H9 (cell line): ENCODE measurements around the gene PAQR5. TPM values are rescaled to one million over a fixed set of nuclear protein-coding genes. Genes with fewer than 3 reads are reported as not detected.

Experiments
- DNase-seq: peaks from one replicate; pipeline ENCODE4 v3.0.0-alpha.2; 2017
- H2AFZ ChIP-seq: one replicate; pipeline ENCODE4 v1.6.1; 2013; ENCODE audit warnings: mild to moderate bottlenecking, low read length, control low read depth, moderate library complexity
- H2AK5ac ChIP-seq: 2 replicates; pipeline ENCODE4 v1.6.1; 2013; ENCODE audit warnings: low read length, control low read depth, mixed read lengths; ENCODE audit not compliant: insufficient read length
- H2BK120ac ChIP-seq: one replicate; pipeline ENCODE4 v1.6.1; 2013; ENCODE audit warnings: low read depth, mild to moderate bottlenecking, low read length, control low read depth, inconsistent platforms; ENCODE audit not compliant: poor library complexity, severe bottlenecking
- H2BK12ac ChIP-seq: 2 replicates; pipeline ENCODE4 v1.6.1; 2013; ENCODE audit warnings: low read length, control low read depth, mixed read lengths, low read depth; ENCODE audit not compliant: insufficient read length
- H2BK15ac ChIP-seq: 2 replicates; pipeline ENCODE4 v1.6.1; 2013; ENCODE audit warnings: low read depth, low read length, control low read depth
- H2BK20ac ChIP-seq: one replicate; pipeline ENCODE4 v1.6.1; 2013; ENCODE audit warnings: low read depth, mild to moderate bottlenecking, low read length, control low read depth, inconsistent platforms; ENCODE audit not compliant: poor library complexity, severe bottlenecking
- H2BK5ac ChIP-seq: 2 replicates; pipeline ENCODE4 v1.6.1; 2013; ENCODE audit warnings: low read length, control low read depth, mixed read lengths; ENCODE audit not compliant: insufficient read length
- H3K14ac ChIP-seq: 2 replicates; pipeline ENCODE4 v1.6.1; 2013; ENCODE audit warnings: low read length, control low read depth; ENCODE audit not compliant: insufficient read depth
- H3K18ac ChIP-seq: 2 replicates; pipeline ENCODE4 v1.6.1; 2013; ENCODE audit warnings: low read depth, mild to moderate bottlenecking, mixed read lengths, low read length, control low read depth; ENCODE audit not compliant: insufficient read length
- H3K23ac ChIP-seq: 2 replicates; pipeline ENCODE4 v1.6.1; 2013; ENCODE audit warnings: low read length, control low read depth, mixed read lengths, low read depth; ENCODE audit not compliant: insufficient read length
- H3K23me2 ChIP-seq: 2 replicates; pipeline ENCODE4 v1.6.1; 2013; ENCODE audit warnings: low read depth, mild to moderate bottlenecking, mixed read lengths, low read length, control low read depth; ENCODE audit not compliant: insufficient read length, poor library complexity, severe bottlenecking
- H3K27ac ChIP-seq: 2 replicates; pipeline ENCODE4 v1.5.1; 2013; ENCODE audit warnings: low read length, control low read depth, mixed read lengths, low read depth; ENCODE audit not compliant: insufficient read length
- H3K27me3 ChIP-seq: 2 replicates; pipeline ENCODE4 v1.6.1; 2013; ENCODE audit warnings: low read length, control low read depth, inconsistent platforms; ENCODE audit not compliant: insufficient read depth
- H3K4ac ChIP-seq: 2 replicates; pipeline ENCODE4 v1.6.1; 2013; ENCODE audit warnings: low read depth, mild to moderate bottlenecking, control low read depth, inconsistent platforms, low read length, moderate library complexity
- H3K4me1 ChIP-seq: 2 replicates; pipeline ENCODE4 v1.6.1; 2013; ENCODE audit warnings: low read length, control low read depth, inconsistent platforms; ENCODE audit not compliant: insufficient read depth
- H3K4me2 ChIP-seq: 2 replicates; pipeline ENCODE4 v1.6.1; 2013; ENCODE audit warnings: low read length, control low read depth, mixed read lengths; ENCODE audit not compliant: insufficient read length, insufficient read depth
- H3K56ac ChIP-seq: 2 replicates; pipeline ENCODE4 v1.6.1; 2013; ENCODE audit warnings: low read depth, mild to moderate bottlenecking, mixed read lengths, low read length, control low read depth; ENCODE audit not compliant: insufficient read length
- H3K79me1 ChIP-seq: 2 replicates; pipeline ENCODE4 v1.6.1; 2013; ENCODE audit warnings: low read depth, mild to moderate bottlenecking, moderate library complexity, low read length, control low read depth, inconsistent platforms; ENCODE audit not compliant: insufficient read depth, poor library complexity, severe bottlenecking
- H3K79me2 ChIP-seq: 2 replicates; pipeline ENCODE4 v1.6.1; 2013; ENCODE audit warnings: low read length, control low read depth, inconsistent platforms; ENCODE audit not compliant: insufficient read depth
- H3K9ac ChIP-seq: 2 replicates; pipeline ENCODE4 v1.6.1; 2013; ENCODE audit warnings: low read length, control low read depth, mixed read lengths; ENCODE audit not compliant: insufficient read length; ENCODE audit errors: extremely low read depth
- H3K9me3 ChIP-seq: one replicate; pipeline ENCODE4 v1.6.1; 2013; ENCODE audit warnings: low read depth, low read length, inconsistent platforms; ENCODE audit not compliant: control insufficient read depth
- H3T11ph ChIP-seq: one replicate; pipeline ENCODE4 v1.6.1; 2013; ENCODE audit warnings: mild to moderate bottlenecking, low read length, control low read depth, inconsistent platforms
- H4K20me1 ChIP-seq: one replicate; pipeline ENCODE4 v1.6.1; 2013; ENCODE audit not compliant: control insufficient read depth, insufficient read length, insufficient read depth
- H4K5ac ChIP-seq: 2 replicates; pipeline ENCODE4 v1.6.1; 2013; ENCODE audit warnings: low read depth, mild to moderate bottlenecking, mixed read lengths, low read length, control low read depth; ENCODE audit not compliant: insufficient read length
- H4K8ac ChIP-seq: replicated peaks from 2 replicates; pipeline ENCODE4 v1.6.1; 2013; ENCODE audit warnings: low read length, control low read depth, mixed read lengths, low read depth; ENCODE audit not compliant: insufficient read length
- H4K91ac ChIP-seq: 2 replicates; pipeline ENCODE4 v1.6.1; 2013; ENCODE audit warnings: low read depth, mild to moderate bottlenecking, moderate library complexity, mixed read lengths, low read length, control low read depth; ENCODE audit not compliant: insufficient read length
- H3K27ac Mint-ChIP-seq, 3 experiments: 2 replicates in 2 of 3; 3 replicates in 1 of 3; pipeline ENCODE4 v1.8.0; 2020 to 2021; ENCODE audit warnings: mixed read lengths in 3 of 3, mild to moderate bottlenecking in 1 of 3, moderate library complexity in 1 of 3
- H3K27me3 Mint-ChIP-seq: 2 replicates; pipeline ENCODE4 v1.8.0; 2021; ENCODE audit warnings: low read depth, mild to moderate bottlenecking, moderate library complexity, mixed read lengths
- H3K36me3 Mint-ChIP-seq, 3 experiments: 2 replicates in 2 of 3; 3 replicates in 1 of 3; pipeline ENCODE4 v1.8.0; 2020 to 2021; ENCODE audit warnings: low read depth in 3 of 3, mixed read lengths in 3 of 3; ENCODE audit not compliant: insufficient read depth in 1 of 3
- H3K4me1 Mint-ChIP-seq, 2 experiments: 2 replicates each; pipeline ENCODE4 v1.8.0; 2020; ENCODE audit warnings: mixed read lengths in 2 of 2
- H3K4me3 Mint-ChIP-seq, 2 experiments: 2 replicates in 1 of 2; 3 replicates in 1 of 2; pipeline ENCODE4 v1.8.0; 2020 to 2021; ENCODE audit warnings: mild to moderate bottlenecking in 2 of 2, mixed read lengths in 2 of 2, moderate library complexity in 1 of 2
- H3K9me3 Mint-ChIP-seq, 2 experiments: 2 replicates in 1 of 2; 3 replicates in 1 of 2; pipeline ENCODE4 v1.8.0; 2020; ENCODE audit warnings: mild to moderate bottlenecking in 2 of 2, mixed read lengths in 2 of 2, moderate library complexity in 1 of 2
- CTCF ChIP-seq: fragments of 200-600 bp; sonication (generic); conservative IDR thresholded peaks from 3 replicates; pipeline ENCODE4 v1.8.0; 2021; ENCODE audit warnings: antibody characterized with exemption, mild to moderate bottlenecking
- WGBS: extraction: QIAGEN DNeasy Blood & Tissue Kit; methylation state at CpG from one replicate; pipeline ENCODE4 v1.1.7; 2013; ENCODE audit warnings: missing lambda C conversion rate, low lambda C conversion rate, mixed read lengths; ENCODE audit not compliant: insufficient read length; ENCODE audit errors: extremely low coverage; 5-methylcytosine and 5-hydroxymethylcytosine counted together
- total RNA-seq: library from RNA; stranded (reverse); gene quantifications from 2 replicates; pipeline ENCODE4 v1.2.1, GENCODE V29; 2021

Gene PAQR5
- total RNA-seq, 1 experiment from 2014 or later: 1.6 TPM

GRCh38 chr15:69337138-69337537 lies 38.4 kb downstream of the PAQR5 start:
- no CpG with 5 or more reads among the region's 1 CpG for WGBS
- no peak overlapping the region for H3K27ac ChIP-seq

More at GRCh38 chr15:69337138-69337537, 38.4 kb downstream of the PAQR5 start:
- Histone ChIP-seq H2AFZ (no peak overlapping the region), H3K27me3 (no peaks in the 10 kb centered on the region), H2BK5ac (no peak overlapping the region), H4K5ac (no peak overlapping the region), H2BK120ac (no peak overlapping the region), H3K9ac (no peak overlapping the region), H3K18ac (no peak overlapping the region), H3K4me1 (no peaks in the 10 kb centered on the region), H4K20me1 (no peaks in the 10 kb centered on the region), H4K91ac (no peak overlapping the region), H3K4me2 (no peak overlapping the region), H2BK15ac (no peak overlapping the region), H2BK12ac (no peak overlapping the region), H3K4ac (no peak overlapping the region), H2AK5ac (no peak overlapping the region), H3K23me2 (no peaks in the 10 kb centered on the region), H3K79me2 (no peaks in the 10 kb centered on the region), H3K23ac (no peak overlapping the region), H2BK20ac (no peak overlapping the region), H4K8ac (no peak overlapping the region), H3K79me1 (no peaks in the 10 kb centered on the region), H3K56ac (no peak overlapping the region), H3K9me3 (no peaks in the 10 kb centered on the region), H3K14ac (no peak overlapping the region), H3T11ph (no peak overlapping the region)
- Mint-ChIP-seq H3K36me3 (peaks cover 0 to 9% (median 7%) of the 10 kb centered on the region in 3 experiments; a peak in 5 of 7 replicates), H3K4me3 (no peak overlapping the region), H3K4me1 (peaks cover 2 to 11% of the 10 kb centered on the region in 2 experiments; a peak in 2 of 4 replicates), H3K27ac (no peak overlapping the region), H3K9me3 (peaks cover 7 to 8% of the 10 kb centered on the region in 2 experiments; a peak in 4 of 5 replicates), H3K27me3 (no peaks in the 10 kb centered on the region)
- no peak for DNase-seq
- TF ChIP-seq CTCF: no peak
